BLaER1 (cell line): ENCODE results near the gene HEPN1.

Experiments
- H3K27ac ChIP-seq: shearing (Covaris generic); formaldehyde crosslinking; 2 replicates; pipeline ENCODE4 v1.8.1; 2022
- H3K27me3 ChIP-seq: shearing (Covaris generic); formaldehyde crosslinking; 2 replicates; pipeline ENCODE4 v1.8.1; 2022
- H3K36me3 ChIP-seq: shearing (Covaris generic); formaldehyde crosslinking; 2 replicates; pipeline ENCODE4 v1.8.1; 2022
- H3K4me1 ChIP-seq: shearing (Covaris generic); formaldehyde crosslinking; 2 replicates; pipeline ENCODE4 v1.8.1; 2022
- H3K4me2 ChIP-seq: shearing (Covaris generic); formaldehyde crosslinking; 2 replicates; pipeline ENCODE4 v1.8.1; 2022
- H3K4me3 ChIP-seq: shearing (Covaris generic); formaldehyde crosslinking; 2 replicates; pipeline ENCODE4 v1.8.1; 2022
- H3K9ac ChIP-seq: shearing (Covaris generic); formaldehyde crosslinking; 2 replicates; pipeline ENCODE4 v1.8.1; 2022
- H3K9me3 ChIP-seq: shearing (Covaris generic); formaldehyde crosslinking; 2 replicates; pipeline ENCODE4 v1.8.1; 2022
- H4K20me1 ChIP-seq: shearing (Covaris generic); formaldehyde crosslinking; 2 replicates; pipeline ENCODE4 v1.8.1; 2022
- Cebpa-rat ChIP-seq: shearing (Covaris generic); IDR thresholded peaks from 2 replicates; pipeline ENCODE4 v1.8.1; 2022

The HEPN1 gene

GRCh38 chr11:124920870-124921609 lies 2.0 kb downstream of the HEPN1 start:
- Histone ChIP-seq H3K4me2 (peak overlapping the region; percentile 78), H3K4me3 (peak overlapping the region; percentile 48)
- no peak for TF ChIP-seq Cebpa-rat

GRCh38 chr11:124922831-124923230 lies 3.8 kb downstream of the HEPN1 start:
- no peaks in the 10 kb centered on the region for H4K20me1 ChIP-seq
- no peak overlapping the region for H3K9ac ChIP-seq
- H3K27me3 ChIP-seq: peaks cover 6% of the 10 kb centered on the region
- H3K27ac ChIP-seq: no peak overlapping the region
- no peak for TF ChIP-seq Cebpa-rat
- no peak overlapping the region for H3K4me2 ChIP-seq
- H3K4me3 ChIP-seq: no peak overlapping the region
- H3K9me3 ChIP-seq: peaks cover 5% of the 10 kb centered on the region
- peaks cover 17% of the 10 kb centered on the region for H3K4me1 ChIP-seq
- H3K36me3 ChIP-seq: no peaks in the 10 kb centered on the region

More at GRCh38 chr11:124920870-124921609, 2.0 kb downstream of the HEPN1 start:
- Histone ChIP-seq H3K27me3 (peaks cover 6% of the 10 kb centered on the region), H3K4me1 (peaks cover 17% of the 10 kb centered on the region), H3K27ac (no peak overlapping the region), H4K20me1 (no peaks in the 10 kb centered on the region), H3K9ac (no peak overlapping the region), H3K9me3 (peaks cover 5% of the 10 kb centered on the region), H3K36me3 (no peaks in the 10 kb centered on the region)

GRCh38 chr11:124923296-124923695 lies 4.2 kb downstream of the HEPN1 start:
- H3K4me1 ChIP-seq: peaks cover 17% of the 10 kb centered on the region
- no peak for TF ChIP-seq Cebpa-rat
- no peak overlapping the region for H3K27ac ChIP-seq
- H3K4me3 ChIP-seq: no peak overlapping the region
- no peaks in the 10 kb centered on the region for H3K36me3 ChIP-seq
- H4K20me1 ChIP-seq: no peaks in the 10 kb centered on the region
- no peak overlapping the region for H3K9ac ChIP-seq
- H3K4me2 ChIP-seq: no peak overlapping the region
- peaks cover 5% of the 10 kb centered on the region for H3K9me3 ChIP-seq
- peaks cover 6% of the 10 kb centered on the region for H3K27me3 ChIP-seq

- no peaks in the 10 kb centered on the region; the same call in 1 of the 2 replicates for H3K27me3 ChIP-seq
- H3K9ac ChIP-seq: no peak overlapping the region
- H3K4me2 ChIP-seq: no peak overlapping the region
- H3K9me3 ChIP-seq: no peaks in the 10 kb centered on the region
- TF ChIP-seq Cebpa-rat: no peak
- H3K27ac ChIP-seq: no peak overlapping the region
- H3K36me3 ChIP-seq: no peaks in the 10 kb centered on the region
- no peaks in the 10 kb centered on the region for H4K20me1 ChIP-seq
- H3K4me3 ChIP-seq: no peak overlapping the region
- H3K4me1 ChIP-seq: no peaks in the 10 kb centered on the region
Observed at GRCh38 chr11:124928942-124929665, 10.1 kb downstream of the HEPN1 start.

DNA sequence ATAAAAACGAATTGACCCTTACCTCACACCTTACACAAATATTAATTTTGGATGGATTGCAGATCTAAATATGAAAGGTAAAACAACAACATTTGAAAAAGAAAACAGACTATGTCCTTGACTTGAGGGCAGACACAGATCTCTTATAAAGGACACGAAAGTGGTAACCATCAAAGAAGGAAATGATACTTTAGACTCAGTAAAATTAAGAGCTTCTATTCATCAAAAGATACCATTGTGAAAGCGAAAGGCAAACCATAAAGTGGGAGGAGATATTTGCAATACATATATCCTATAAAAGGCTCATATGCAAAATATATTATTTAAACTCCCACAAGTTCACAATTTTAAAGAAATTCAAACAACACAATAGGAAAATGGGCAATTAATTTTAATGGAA lies 11.7 kb downstream of the HEPN1 start:
- H3K27me3 ChIP-seq: no peaks in the 10 kb centered on the region
- no peaks in the 10 kb centered on the region for H3K36me3 ChIP-seq
- H4K20me1 ChIP-seq: no peaks in the 10 kb centered on the region
- TF ChIP-seq Cebpa-rat: no peak
- H3K9me3 ChIP-seq: no peaks in the 10 kb centered on the region
- no peak overlapping the region for H3K4me2 ChIP-seq
- no peaks in the 10 kb centered on the region for H3K4me1 ChIP-seq
- H3K27ac ChIP-seq: no peak overlapping the region
- no peak overlapping the region for H3K9ac ChIP-seq
- H3K4me3 ChIP-seq: no peak overlapping the region

- H3K4me1 ChIP-seq: no peaks in the 10 kb centered on the region
- no peaks in the 10 kb centered on the region for H4K20me1 ChIP-seq
- H3K4me3 ChIP-seq: no peak overlapping the region
- H3K36me3 ChIP-seq: no peaks in the 10 kb centered on the region
- no peak overlapping the region for H3K4me2 ChIP-seq
- H3K9ac ChIP-seq: no peak overlapping the region
- H3K9me3 ChIP-seq: no peaks in the 10 kb centered on the region
- H3K27ac ChIP-seq: no peak overlapping the region
- no peak for TF ChIP-seq Cebpa-rat
- H3K27me3 ChIP-seq: no peaks in the 10 kb centered on the region
Observed at GRCh38 chr11:124934862-124935547, 16.0 kb downstream of the HEPN1 start.

- Histone ChIP-seq H3K4me2 (no peak within 1 kb of the TSS), H3K27me3 (no peaks in the 10 kb centered on the region), H3K36me3 (no peaks in the 10 kb centered on the region), H3K9me3 (no peaks in the 10 kb centered on the region), H3K4me3 (no peak within 1 kb of the TSS), H3K4me1 (no peaks in the 10 kb centered on the region), H3K27ac (no peak within 1 kb of the TSS), H3K9ac (no peak within 1 kb of the TSS), H4K20me1 (no peaks in the 10 kb centered on the region)
- no peak for TF ChIP-seq Cebpa-rat
Observed at GRCh38 chr11:124935548-124936514, 16.8 kb downstream of the HEPN1 start, which contains the start of gene HEPACAM. HEPACAM (minus strand) TSS chr11:124936047; CDS start chr11:124936006, 41 bp downstream.

DNA sequence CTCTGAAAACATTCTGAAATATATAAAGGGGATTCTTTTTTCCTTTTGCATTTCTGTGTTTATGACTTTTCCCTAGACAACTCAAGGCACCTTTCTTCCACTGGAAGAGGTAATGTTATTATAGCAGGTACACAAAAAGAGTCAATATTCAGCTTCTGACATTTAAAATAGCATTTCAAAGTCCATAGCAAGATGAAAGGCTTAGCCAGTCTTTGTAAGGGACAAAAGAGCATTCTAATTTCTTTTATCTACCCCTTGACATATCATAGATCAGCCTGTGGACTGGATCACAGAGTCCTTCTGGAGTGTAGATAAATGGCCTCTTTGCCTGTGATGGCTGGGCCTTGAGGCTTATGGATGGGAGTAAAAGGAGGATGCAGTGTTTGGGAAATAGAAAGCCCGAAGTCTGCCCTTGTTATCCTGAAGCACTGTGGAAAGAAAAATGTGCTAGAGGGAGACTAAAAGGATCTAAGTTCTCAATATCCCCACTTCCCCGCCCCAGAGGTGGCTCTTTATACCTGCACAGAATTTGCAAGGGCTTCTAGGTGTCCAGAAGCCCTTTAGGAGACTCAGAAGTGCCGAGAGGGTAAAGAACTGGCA lies 18.4 kb downstream of the HEPN1 start:
- Histone ChIP-seq H3K4me1 (no peaks in the 10 kb centered on the region), H3K9ac (no peak overlapping the region), H3K27me3 (no peaks in the 10 kb centered on the region)

DNA sequence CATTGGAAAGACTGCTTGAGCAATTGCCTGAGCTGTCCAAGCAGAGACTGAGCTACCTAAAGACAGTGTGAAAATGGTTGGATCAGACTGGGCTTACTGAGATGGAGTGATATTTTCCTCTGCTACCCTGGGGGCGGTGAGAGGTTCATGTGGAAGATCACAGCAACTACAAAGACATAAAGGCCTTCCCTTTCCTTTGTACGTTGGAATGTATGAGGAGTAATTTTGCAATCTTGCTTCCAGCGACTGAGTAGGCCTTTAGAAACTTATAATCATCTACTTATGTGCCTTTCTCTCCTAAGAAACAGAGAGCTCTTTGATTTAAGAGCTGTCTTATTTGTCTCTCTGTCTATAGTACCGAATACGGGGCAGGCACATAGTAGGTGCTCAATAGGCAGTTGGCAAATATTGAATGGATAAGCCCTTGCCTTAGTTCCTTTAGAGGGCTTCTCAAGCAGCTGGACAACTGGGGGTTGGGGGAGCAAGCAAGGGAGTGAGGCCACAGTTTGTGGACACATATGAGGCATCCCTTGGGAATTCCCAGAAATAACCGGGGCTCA lies 19.2 kb downstream of the HEPN1 start:
- no peaks in the 10 kb centered on the region for H4K20me1 ChIP-seq
- H3K36me3 ChIP-seq: no peaks in the 10 kb centered on the region
- no peak overlapping the region for H3K4me2 ChIP-seq
- H3K27me3 ChIP-seq: no peaks in the 10 kb centered on the region
- H3K9me3 ChIP-seq: no peaks in the 10 kb centered on the region
- H3K9ac ChIP-seq: no peak overlapping the region
- no peak for TF ChIP-seq Cebpa-rat
- no peaks in the 10 kb centered on the region for H3K4me1 ChIP-seq
- H3K27ac ChIP-seq: no peak overlapping the region
- no peak overlapping the region for H3K4me3 ChIP-seq

More for the DNA sequence above, 18.4 kb downstream of the HEPN1 start:
- H3K36me3 ChIP-seq: no peaks in the 10 kb centered on the region
- H3K4me3 ChIP-seq: no peak overlapping the region
- no peak overlapping the region for H3K27ac ChIP-seq
- no peaks in the 10 kb centered on the region for H4K20me1 ChIP-seq
- no peak for TF ChIP-seq Cebpa-rat
- H3K9me3 ChIP-seq: no peaks in the 10 kb centered on the region
- no peak overlapping the region for H3K4me2 ChIP-seq
